ENCODE results near the gene MYORG. TPM values are rescaled to one million over a fixed set of nuclear protein-coding genes. Genes with fewer than 3 reads are reported as not detected.
"Not testable (repeated sequence)": the region's sequence is repeated elsewhere in the genome, so short reads cannot be mapped to it uniquely, and the experiment has no call there.

MYORG gene
- total RNA-seq, 2 experiments from 2014 or later: 4.7 to 5.5 TPM

DNA sequence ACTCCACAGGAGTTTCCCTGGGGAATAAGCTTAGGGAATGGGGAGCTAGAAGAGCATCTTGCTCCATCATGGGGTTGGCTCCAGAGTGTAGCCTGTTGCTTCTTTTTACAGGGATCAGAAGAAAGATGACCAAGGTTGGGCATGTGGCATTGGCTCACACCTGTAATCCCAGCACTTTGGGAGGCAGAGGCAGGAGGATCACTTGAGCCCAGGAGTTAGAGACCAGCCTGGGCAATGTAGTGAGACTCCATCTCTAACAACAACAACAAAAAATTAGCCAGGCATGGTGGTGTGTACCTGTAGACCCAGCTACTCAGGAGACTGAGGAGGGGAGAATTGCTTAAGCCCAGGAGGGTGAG, 28.9 kb downstream of the MYORG start:
- POLR2A ChIA-PET: no interaction called here
- ATAC-seq (ENCODE audit: low read depth): no peak
- H3K36me3 Mint-ChIP-seq: peaks cover 9% of the 10 kb centered on the region

DNA sequence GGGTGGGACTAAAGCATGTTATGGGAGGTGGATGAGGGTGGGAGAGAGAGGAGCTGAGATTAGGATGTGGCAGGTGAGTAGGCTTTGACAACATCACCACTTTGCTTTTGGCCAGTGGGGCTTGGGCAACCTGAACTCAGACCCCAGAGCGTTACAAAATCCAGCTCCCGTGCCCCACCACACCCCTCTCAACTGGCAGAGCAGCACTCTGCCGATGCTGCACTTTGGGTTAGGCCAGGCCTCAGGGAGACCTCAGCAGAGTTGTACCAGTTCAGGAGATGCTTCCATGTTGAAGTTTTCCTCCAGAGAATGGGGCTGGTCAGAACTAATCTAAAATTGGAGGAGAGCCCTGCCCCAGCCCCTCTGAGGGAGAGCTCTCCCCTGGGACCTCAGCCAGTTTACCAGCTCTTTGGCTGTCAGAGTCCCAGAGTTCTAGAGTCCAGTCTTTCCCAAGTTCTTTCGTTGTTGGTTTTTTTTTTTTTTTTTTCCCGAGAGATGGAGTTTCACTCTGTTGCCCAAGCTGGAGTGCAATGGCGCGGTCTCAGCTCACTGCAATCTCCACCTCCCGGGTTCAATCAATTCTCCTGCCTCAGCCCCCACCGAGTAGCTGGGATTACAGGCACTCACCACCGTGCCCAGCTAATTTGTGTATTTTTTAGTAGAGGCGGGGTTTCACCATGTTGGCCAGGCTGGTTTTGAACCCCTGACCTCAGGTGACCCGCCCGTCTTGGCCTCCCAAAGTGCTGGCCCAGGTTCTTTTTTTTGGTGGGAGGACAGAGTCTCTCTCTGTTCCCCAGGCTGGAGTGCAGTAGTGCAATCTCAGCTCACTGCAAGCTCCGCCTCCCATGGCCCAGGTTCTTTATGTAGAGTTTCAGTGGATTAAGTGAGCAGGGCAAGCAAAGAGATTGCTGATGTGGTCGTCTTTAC, 29.6 kb downstream of the MYORG start:
- no peak overlapping the region for H3K4me3 Mint-ChIP-seq
- no peaks in the 10 kb centered on the region for H3K9me3 Mint-ChIP-seq
- POLR2A ChIA-PET: interaction anchor here (0.6 kb wide), 1 partner anchor 41 kb away, joined by 3 read pairs; no protein-coding TSS in a partner anchor
- H3K36me3 Mint-ChIP-seq: peaks cover 9% of the 10 kb centered on the region
- peaks cover 2% of the 10 kb centered on the region for H3K4me1 Mint-ChIP-seq
- H3K27ac Mint-ChIP-seq: no peak overlapping the region
- H3K27me3 Mint-ChIP-seq: no peaks in the 10 kb centered on the region
- DNase-seq (no peak), ATAC-seq (ENCODE audit: low read depth) (no peak)

More for the DNA sequence above, 28.9 kb downstream of the MYORG start:
- H3K27ac Mint-ChIP-seq: no peak overlapping the region
- no peak for DNase-seq
- peaks cover 2% of the 10 kb centered on the region for H3K4me1 Mint-ChIP-seq
- H3K9me3 Mint-ChIP-seq: no peaks in the 10 kb centered on the region
- H3K4me3 Mint-ChIP-seq: no peak overlapping the region
- no peaks in the 10 kb centered on the region for H3K27me3 Mint-ChIP-seq

DNA sequence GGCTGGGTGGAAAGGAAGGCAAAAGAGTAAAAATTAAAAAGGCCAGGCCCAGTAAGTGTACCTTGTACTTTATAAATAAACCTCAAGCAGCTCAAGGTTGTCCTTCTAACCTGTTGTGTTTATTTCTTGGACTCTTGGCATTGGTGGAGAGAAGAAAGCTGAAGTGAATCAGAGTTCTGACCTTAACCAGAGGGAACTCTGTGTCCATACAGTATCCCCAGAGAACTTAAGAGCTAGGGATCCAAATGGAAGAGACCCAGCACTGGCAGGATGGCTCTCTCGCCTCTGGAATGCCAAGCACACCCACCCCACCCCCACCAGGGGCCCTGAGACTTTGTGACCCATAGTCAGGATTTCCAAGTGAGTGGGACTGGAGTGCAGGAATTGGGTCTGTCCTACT, 33.1 kb downstream of the MYORG start:
- Mint-ChIP-seq H3K4me1 (peaks cover 2% of the 10 kb centered on the region), H3K4me3 (no peak overlapping the region), H3K27ac (no peak overlapping the region), H3K9me3 (no peaks in the 10 kb centered on the region), H3K36me3 (peaks cover 7% of the 10 kb centered on the region), H3K27me3 (no peaks in the 10 kb centered on the region)
- DNase-seq (no peak), ATAC-seq (ENCODE audit: low read depth) (no peak)
- POLR2A ChIA-PET: no interaction called here

DNA sequence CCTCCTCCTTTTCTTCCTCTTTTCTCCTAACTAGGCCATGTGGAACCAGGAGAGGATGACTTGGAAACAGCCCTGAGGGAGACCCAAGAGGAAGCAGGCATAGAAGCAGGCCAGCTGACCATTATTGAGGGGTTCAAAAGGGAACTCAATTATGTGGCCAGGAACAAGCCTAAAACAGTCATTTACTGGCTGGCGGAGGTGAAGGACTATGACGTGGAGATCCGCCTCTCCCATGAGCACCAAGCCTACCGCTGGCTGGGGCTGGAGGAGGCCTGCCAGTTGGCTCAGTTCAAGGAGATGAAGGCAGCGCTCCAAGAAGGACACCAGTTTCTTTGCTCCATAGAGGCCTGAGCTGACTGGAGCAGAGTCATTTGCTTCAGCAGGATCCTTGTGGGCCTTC, 33.6 kb downstream of the MYORG start:
- POLR2A ChIA-PET: no interaction called here
- ATAC-seq (ENCODE audit: low read depth) (no peak), DNase-seq (no peak)
- Mint-ChIP-seq H3K9me3 (no peaks in the 10 kb centered on the region), H3K4me3 (no peak overlapping the region), H3K4me1 (peaks cover 2% of the 10 kb centered on the region), H3K36me3 (peaks cover 5% of the 10 kb centered on the region), H3K27me3 (no peaks in the 10 kb centered on the region), H3K27ac (no peak overlapping the region)

DNA sequence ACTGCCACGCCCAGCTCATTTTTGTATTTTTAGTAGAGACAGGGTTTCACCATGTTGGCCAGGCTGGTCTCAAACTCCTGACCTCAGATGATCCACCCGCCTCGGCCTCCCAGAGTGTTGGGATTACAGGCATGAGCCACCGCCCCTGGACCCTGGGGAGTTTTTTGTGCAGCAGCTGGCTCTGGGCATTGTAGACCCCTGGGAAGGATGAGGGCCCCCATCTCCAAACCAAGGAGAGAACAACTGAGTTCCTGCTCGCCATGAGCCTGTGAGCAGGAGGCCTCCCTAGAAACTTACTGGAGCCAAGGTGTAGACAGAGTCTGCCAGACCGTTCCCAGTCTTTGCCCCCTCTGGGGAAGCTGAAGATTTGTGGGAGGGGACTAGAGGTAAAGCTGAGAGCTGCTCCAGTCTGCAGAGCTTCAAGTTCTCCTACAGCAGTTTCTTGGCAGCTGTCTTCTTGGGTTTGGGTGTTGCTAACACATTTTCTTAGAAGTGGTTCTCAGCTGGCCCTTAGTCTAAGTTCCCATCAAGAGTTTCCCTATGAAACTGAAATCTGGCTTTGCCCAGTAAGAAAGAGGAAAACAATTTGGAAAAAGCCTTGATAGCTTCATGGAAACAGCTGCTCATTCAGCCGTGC, 34.9 kb downstream of the MYORG start:
- Mint-ChIP-seq H3K4me1 (no peaks in the 10 kb centered on the region), H3K36me3 (peaks cover 5% of the 10 kb centered on the region)
- POLR2A ChIA-PET: interaction anchor here (0.6 kb wide), 1 partner anchor 21 kb away, joined by 3 read pairs; no protein-coding TSS in a partner anchor

DNA sequence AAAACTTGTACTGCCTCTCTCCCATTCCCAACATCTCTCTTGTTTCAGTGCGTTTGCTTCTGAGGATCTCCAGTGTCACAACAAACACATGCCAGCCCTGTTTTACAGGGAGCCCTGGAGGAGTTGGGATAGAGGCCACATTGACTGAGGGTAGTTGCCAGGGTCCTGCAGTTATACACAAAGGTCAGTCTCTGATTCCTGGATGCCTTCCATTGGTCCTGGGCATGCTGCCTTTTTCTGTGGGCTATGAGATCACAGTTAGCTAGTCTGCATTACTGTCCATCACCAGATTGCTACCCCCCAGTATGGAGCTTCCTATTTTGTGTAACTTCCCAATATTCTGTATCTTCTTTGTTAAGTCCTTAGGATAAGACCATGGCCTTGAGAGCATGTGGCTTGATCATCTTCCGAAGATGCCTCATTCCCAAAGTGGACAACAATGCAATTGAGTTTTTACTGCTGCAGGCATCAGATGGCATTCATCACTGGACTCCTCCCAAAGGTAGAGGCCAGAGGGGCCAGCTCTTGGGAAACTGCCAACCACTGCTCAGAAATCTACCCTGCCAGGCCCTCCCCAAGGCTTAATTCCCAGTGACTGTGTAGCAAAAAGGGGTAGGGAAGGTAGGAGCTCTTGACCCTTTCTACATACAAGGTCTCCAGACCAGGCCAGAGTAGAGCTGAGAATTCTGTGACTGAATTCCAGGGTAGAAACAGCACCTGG, 37.9 kb downstream of the MYORG start:
- DNase-seq (no peak), ATAC-seq (ENCODE audit: low read depth) (no peak)
- Mint-ChIP-seq H3K9me3 (no peaks in the 10 kb centered on the region), H3K27ac (no peak overlapping the region), H3K4me3 (no peak overlapping the region), H3K36me3 (peaks cover 8% of the 10 kb centered on the region), H3K27me3 (no peaks in the 10 kb centered on the region), H3K4me1 (peaks cover 1% of the 10 kb centered on the region)
- POLR2A ChIA-PET: no interaction called here

More for the DNA sequence above, 34.9 kb downstream of the MYORG start:
- no peak overlapping the region for H3K27ac Mint-ChIP-seq
- DNase-seq (no peak), ATAC-seq (ENCODE audit: low read depth) (no peak)
- no peak overlapping the region for H3K4me3 Mint-ChIP-seq
- no peaks in the 10 kb centered on the region for H3K27me3 Mint-ChIP-seq
- H3K9me3 Mint-ChIP-seq: no peaks in the 10 kb centered on the region

DNA sequence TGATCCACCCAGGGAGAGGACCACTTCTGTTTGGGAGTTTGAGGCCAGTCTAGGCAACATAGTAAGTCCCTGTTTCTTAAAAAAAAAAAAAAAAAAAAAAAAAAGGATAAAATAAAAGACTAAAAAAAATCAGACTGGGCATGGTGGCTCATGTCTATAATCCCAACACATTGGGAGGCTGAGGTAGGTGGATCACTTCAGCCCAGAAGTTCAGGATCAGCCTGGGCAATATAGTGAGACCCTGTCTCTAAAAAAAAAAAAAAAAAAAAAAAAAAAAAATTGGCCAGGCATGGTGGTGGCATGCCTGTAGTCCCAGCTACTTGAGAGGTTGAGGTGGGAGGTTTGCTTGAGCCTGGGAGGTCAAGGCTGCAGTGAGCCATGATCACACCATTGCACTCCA, 38.6 kb downstream of the MYORG start:
- not testable (repeated sequence) for H3K9me3 Mint-ChIP-seq; H3K27me3 Mint-ChIP-seq; H3K36me3 Mint-ChIP-seq; H3K27ac Mint-ChIP-seq; DNase-seq; H3K4me3 Mint-ChIP-seq; H3K4me1 Mint-ChIP-seq; ATAC-seq (ENCODE audit: low read depth)
- POLR2A ChIA-PET: interaction anchor here (1.2 kb wide), 1 partner anchor 39 kb away, joined by 3 read pairs; the partner anchor contains the start of gene MYORG

DNA sequence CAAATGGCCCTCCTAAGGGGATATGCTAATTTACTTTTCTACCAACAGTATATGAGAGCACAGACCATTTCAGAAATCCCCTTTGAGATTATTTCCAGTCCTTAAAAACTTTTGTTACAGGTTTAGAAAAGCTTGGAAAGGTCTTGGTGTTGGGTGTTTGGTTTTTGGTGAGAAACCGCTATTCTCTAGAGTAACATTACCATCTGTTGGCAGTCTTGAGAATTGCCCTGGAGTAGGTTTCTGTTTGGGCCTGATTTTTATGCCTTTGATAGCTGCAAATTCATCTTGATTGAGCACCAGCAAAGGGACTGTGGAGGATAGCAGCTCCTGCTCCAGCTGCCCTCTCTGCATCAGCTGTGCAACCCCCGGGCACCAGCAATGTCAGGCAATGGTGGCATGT, 39.3 kb downstream of the MYORG start:
- Mint-ChIP-seq H3K4me1 (peaks cover 3% of the 10 kb centered on the region), H3K9me3 (no peaks in the 10 kb centered on the region), H3K27me3 (no peaks in the 10 kb centered on the region), H3K27ac (no peak overlapping the region), H3K36me3 (peaks cover 5% of the 10 kb centered on the region), H3K4me3 (no peak overlapping the region)
- DNase-seq (no peak), ATAC-seq (ENCODE audit: low read depth) (no peak)
- POLR2A ChIA-PET: interaction anchor here (1.2 kb wide), 1 partner anchor 40 kb away, joined by 3 read pairs; the partner anchor contains the start of gene MYORG

DNA sequence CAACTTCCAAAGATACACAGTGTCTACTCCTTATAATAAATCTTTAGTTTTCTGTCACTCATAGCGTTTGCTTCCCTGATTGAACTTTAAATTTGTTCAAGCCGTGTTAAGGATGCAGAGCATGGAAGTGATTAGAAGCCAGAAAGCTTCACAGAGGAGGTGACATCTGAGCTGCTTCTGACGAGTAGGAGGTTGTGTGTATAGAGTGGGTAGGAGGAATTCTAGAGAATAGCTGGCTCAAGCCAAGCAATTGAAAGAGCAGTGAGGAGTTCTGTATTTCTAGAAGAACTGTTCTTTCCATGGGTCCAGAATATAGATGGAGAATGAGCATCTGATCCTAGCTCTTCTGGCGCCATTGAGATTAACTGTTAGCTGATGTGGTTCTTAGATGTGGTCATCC, 41.3 kb downstream of the MYORG start:
- peaks cover 3% of the 10 kb centered on the region for H3K36me3 Mint-ChIP-seq
- DNase-seq (no peak), ATAC-seq (ENCODE audit: low read depth) (no peak)
- H3K9me3 Mint-ChIP-seq: no peaks in the 10 kb centered on the region
- no peak overlapping the region for H3K4me3 Mint-ChIP-seq
- H3K27me3 Mint-ChIP-seq: no peaks in the 10 kb centered on the region
- POLR2A ChIA-PET: interaction anchor here (0.8 to 1.7 kb wide), 2 partner anchors 41 to 44 kb away, joined by 3 to 4 read pairs; no protein-coding TSS in a partner anchor
- no peak overlapping the region for H3K27ac Mint-ChIP-seq
- H3K4me1 Mint-ChIP-seq: peaks cover 14% of the 10 kb centered on the region

DNA sequence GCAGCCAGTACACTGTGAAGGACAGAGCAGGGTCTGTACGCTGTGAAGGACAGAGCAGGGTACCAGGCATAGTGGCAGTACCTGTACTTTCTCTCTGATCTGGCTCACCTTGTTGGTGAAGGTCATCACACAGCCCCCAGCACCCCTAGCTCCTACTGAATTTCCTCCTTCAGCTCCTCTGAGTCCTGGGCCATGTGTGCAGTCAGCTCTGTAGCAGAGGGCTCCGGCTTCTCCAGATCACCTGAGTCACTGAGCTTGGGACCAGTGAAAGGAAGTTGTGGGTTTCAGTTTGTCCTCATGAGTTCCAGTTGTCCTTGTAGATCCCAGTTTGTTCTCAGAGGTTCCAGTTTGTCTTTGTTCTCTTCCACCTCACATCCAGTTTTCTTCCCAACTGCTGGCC, 41.8 kb downstream of the MYORG start:
- no peak for ATAC-seq (ENCODE audit: low read depth)
- H3K36me3 Mint-ChIP-seq: peaks cover 3% of the 10 kb centered on the region
- H3K27ac Mint-ChIP-seq: no peak overlapping the region
- POLR2A ChIA-PET: interaction anchor here (1.7 kb wide), 1 partner anchor 45 kb away, joined by 4 read pairs; no protein-coding TSS in a partner anchor
- no peak overlapping the region for H3K4me3 Mint-ChIP-seq
- H3K9me3 Mint-ChIP-seq: no peaks in the 10 kb centered on the region
- no peaks in the 10 kb centered on the region for H3K27me3 Mint-ChIP-seq
- peaks cover 16% of the 10 kb centered on the region for H3K4me1 Mint-ChIP-seq
- no peak for DNase-seq

DNA sequence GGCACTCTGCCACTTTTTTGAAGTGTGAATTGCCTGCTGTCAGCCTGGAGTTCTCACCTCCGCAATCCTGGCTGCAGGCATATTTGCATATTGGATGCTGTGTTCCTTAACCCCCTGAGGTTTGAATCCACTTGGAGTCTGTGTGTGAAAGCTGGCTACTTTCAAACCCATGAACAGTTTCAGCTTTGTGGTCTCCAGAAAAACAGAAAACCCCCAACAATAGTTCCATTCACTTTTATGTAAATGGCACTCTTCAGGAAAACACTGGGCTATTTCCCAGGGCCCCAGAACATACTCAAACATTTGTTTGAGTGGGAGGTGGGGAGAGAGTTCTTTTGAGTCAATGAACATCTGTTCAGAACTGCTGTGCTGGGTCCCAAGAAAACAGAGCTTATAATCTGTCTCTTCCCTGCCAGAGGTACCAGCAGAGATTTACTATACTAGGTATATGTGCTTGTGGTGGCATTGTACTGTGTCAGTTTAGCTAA, 42.3 kb downstream of the MYORG start:
- ATAC-seq (ENCODE audit: low read depth) (no peak), DNase-seq (no peak)
- Mint-ChIP-seq H3K4me3 (no peak overlapping the region), H3K36me3 (peaks cover 3% of the 10 kb centered on the region), H3K9me3 (no peaks in the 10 kb centered on the region), H3K27ac (no peak overlapping the region), H3K27me3 (no peaks in the 10 kb centered on the region), H3K4me1 (peaks cover 16% of the 10 kb centered on the region)
- POLR2A ChIA-PET: interaction anchor here (1.7 to 1.8 kb wide), 2 partner anchors 43 to 45 kb away, joined by 4 to 6 read pairs; partner anchors contain the start of gene MYORG

DNA sequence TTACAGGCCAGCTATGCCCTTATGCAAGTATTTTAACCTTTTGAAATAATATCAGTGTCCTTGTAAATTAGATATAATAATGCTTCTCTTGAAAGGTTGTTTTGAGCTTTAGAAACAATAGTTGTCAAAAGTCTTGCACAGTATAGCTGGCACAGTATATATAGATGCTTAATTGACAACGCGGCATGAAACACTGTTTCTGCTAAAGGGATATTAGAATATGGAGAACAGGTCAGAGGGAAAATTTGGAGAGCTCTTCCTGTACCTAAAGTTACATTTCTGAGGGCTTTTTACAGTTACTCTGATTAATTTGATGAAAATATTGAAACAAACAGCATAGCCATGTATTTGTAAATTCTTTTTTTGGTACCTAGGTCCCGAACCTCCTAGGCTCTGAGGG, 42.9 kb downstream of the MYORG start:
- POLR2A ChIA-PET: interaction anchor here (1.8 kb wide), 1 partner anchor 43 kb away, joined by 6 read pairs; the partner anchor contains the start of gene MYORG
- Mint-ChIP-seq H3K4me1 (peaks cover 16% of the 10 kb centered on the region), H3K36me3 (peaks cover 3% of the 10 kb centered on the region), H3K27ac (no peak overlapping the region), H3K4me3 (no peak overlapping the region), H3K27me3 (no peaks in the 10 kb centered on the region), H3K9me3 (no peaks in the 10 kb centered on the region)
- no peak for DNase-seq
- ATAC-seq (ENCODE audit: low read depth): no peak
